NCI-H146 treated with DMSO at 0.1 percent for 48 hours (cell line): ENCODE measurements around the gene EFS.
"Not testable (repeated sequence)": the region's sequence is repeated elsewhere in the genome, so short reads cannot be mapped to it uniquely, and the experiment has no call there.

Source experiments
- DNase-seq: peaks from one replicate; lab custom pipeline; 2025; ENCODE audit not compliant: unreplicated experiment; lab: John Stamatoyannopoulos, UW

The EFS gene

GRCh38 chr14:23339506-23340268 is 25.3 kb downstream of the EFS start:
- DNase-seq = no peak

- DNase-seq = no peak
Measured at GRCh38 chr14:23335623-23336022, 29.3 kb downstream of the EFS start.

DNA sequence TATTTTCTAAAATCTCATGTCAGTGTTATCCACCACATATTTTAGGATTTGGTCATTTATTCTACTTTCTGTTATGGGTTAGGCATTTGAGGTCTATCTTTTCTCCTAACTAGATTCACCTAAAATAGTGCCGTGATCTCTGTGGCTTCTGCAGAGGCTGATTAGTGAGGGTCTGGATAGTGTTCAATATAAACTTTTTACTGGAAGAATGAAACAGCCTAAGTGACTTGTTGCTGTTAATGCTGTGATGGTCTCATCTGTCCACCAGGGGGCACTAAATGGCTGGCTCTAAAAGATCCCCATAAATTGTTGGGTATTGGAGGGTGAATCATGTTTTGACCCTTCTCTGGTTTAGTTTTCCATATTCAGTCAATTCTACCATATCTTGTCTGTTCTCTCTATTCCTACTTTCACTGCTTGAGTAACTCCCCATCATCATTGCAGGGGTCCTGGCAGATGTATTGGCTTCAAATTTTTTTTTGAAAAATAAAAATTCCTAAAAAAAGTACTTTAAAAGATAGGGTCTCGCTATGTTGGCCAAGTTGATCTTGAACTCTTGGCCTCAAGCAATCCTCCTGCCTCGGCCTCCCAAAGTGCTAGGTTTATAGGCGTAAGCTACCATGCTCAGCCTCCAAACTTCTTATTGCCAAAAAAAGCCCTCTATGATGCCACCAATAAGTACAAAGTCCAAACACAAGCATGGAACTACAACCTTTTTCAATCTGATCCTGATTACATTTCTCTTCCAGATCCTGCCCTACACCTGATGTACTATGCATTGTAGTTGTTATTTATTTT is 36.8 kb downstream of the EFS start:
- peak; percentile 31 for DNase-seq

DNA sequence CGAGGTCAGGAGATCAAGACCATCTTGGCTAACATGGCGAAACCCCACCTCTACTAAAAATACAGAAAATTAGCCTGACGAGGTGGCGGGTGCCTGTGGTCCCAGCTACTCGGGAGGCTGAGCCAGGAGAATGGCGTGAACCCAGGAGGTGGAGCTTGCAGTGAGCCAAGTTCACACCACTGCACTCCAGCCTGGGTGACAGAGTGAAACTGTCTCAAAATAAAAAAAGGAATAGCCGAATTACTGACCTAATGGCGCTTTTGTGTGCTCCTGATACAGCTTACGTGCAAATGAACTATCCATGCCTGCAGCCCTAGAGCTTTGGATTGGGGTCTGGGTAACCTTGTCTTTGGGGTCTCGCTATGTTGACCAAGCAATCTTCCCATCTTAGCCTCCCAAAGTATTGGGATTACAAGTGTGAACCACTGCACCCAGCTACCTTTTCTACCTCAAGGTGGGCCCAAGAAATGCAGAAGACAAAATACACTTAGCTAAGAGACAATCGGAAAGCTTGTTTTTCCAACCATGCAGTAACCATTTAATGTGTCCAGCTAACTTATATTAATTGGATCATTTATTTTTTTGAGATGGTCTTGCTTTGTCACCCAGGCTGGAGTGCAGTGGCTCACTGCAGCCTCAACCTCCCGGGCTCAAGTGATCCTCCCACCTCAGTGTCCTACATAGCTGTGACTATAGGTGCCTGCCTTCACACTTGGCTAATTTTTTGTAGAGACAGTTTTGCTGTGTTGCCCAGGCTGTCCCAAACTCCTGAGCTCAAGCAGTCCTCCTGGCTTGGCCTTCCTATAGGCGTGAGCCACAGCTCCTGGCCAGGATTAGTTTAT is 38.3 kb downstream of the EFS start:
- no peak for DNase-seq

- DNase-seq = not testable (repeated sequence)
Measured at GRCh38 chr14:23325746-23326145, 39.2 kb downstream of the EFS start.

DNA sequence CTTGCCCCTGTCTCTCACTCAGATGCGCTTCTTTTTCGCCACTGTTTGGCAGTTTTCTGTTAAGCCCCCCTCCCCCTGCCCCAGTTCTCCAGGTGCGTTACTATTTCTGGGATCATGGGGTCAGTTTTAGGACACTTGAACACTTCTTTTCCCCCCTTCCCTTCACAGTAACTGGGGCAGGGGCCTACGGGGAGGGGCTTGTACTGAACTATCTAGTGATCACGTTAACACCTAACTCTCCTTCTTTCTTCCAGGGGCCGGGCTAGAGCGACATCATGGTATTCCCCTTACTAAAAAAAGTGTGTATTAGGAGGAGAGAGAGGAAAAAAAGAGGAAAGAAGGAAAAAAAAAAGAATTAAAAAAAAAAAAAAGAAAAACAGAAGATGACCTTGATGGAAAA is 40.0 kb downstream of the EFS start:
- DNase-seq = no peak

DNA sequence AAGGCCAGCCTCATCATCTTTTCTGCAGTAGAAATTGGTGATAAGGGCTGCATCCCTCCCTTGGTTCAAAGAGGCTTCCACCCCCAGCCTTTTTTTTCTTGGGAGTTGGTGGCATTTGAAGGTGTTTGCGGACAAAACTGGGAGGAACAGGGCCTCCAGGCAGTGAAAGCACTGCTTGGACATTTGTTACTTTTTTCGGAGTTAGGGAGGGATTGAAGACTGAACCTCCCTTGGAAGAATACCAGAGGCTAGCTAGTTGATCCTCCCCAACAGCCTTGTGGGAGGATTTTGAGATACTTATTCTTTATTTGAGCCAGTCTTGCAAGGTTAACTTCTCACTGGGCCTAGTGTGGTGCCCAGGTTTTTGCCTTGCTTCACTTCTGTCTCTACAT is 40.5 kb downstream of the EFS start:
- no peak for DNase-seq

GRCh38 chr14:23323838-23324454 is 41.0 kb downstream of the EFS start:
- no peak for DNase-seq

DNA sequence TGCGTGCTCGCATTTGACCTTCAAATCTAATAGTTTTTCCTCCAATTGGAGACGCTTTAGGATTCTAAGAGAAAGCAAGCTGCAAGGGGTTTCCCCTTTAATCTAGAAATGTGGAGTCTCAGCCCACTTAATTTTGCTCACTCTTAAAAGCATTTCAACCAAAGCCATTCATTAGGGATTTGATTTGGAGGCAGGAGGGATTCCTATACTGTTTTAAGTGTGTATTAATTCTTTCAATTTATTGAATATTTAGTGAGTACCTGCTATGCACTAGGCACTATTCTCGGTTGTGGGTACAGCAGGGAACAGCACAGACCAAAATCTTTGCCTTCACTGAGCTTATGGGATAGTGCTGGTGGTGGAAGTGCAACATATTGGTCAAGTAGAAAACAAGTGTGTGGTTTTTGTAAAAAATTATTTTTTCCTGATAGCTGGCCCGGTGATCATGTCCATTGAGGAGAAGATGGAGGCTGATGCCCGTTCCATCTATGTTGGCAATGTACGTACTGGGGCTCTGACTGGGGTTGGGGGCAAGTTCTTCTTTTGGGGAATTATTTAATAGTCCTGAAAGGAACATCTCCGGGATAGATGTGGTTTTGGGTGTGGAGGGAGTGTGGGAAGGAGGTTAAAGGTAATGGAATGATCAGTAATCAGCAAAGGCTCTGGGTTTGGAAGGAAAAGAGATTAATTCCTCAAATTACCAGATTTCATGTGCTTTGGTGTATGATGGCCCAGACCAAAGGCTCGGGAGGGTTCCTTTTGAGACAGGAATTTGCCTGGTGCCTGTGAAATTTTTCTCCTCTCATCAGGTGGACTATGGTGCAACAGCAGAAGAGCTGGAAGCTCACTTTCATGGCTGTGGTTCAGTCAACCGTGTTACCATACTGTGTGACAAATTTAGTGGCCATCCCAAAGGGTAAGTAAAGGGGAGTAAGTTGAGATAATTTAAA is 42.1 kb downstream of the EFS start:
- no peak for DNase-seq

GRCh38 chr14:23321572-23322547 is 43.1 kb downstream of the EFS start:
- peak; percentile 20 for DNase-seq

DNA sequence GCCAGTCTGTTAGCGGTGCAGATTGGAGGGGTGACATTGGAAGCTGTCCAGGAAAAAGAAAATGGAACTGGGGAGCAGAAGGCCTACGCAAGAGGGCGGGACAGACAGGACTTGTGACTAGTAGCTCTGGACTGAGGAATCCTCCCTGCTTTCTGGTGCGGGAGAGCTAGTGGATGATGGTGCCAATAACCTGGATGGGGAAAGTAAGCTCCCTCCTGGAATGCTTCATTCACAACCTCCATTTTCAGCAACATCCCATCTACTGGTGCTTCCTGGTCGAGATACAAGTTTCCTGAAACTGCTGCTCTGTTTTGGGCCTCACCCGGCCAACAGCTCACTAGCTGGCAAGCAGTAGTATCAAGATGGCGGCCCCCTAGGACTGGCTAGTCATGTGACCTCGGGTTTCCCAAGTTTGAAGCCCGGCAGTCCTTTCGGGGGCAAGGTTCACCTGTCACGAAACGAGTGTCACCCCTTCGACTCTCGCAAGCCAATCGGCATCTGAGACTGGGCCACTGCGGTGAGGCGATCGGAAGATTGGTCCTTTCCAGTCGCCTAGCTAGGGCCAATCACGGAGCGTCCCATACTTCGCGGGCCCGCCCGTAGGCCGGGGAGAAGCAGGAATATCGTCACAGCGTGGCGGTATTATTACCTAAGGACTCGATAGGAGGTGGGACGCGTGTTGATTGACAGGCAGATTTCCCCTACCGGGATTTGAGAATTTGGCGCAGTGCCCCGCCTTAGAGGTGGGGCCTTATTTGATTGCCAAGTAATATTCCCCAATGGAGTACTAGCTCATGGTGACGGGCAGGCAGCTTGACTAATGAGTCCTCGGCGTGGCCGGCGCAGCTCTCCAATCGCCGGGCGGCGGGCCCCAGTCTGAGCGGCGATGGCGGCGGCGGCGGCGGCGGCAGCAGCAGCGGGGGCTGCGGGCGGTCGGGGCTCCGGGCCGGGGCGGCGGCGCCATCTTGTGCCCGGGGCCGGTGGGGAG is 44.1 kb downstream of the EFS start, which contains the start of gene PABPN1:
Gene PABPN1 (plus strand): TSS at position 874 of the 988 bp plus-strand sequence. CDS start 13 bp downstream, at position 887.
- peak; percentile 99 for DNase-seq

DNA sequence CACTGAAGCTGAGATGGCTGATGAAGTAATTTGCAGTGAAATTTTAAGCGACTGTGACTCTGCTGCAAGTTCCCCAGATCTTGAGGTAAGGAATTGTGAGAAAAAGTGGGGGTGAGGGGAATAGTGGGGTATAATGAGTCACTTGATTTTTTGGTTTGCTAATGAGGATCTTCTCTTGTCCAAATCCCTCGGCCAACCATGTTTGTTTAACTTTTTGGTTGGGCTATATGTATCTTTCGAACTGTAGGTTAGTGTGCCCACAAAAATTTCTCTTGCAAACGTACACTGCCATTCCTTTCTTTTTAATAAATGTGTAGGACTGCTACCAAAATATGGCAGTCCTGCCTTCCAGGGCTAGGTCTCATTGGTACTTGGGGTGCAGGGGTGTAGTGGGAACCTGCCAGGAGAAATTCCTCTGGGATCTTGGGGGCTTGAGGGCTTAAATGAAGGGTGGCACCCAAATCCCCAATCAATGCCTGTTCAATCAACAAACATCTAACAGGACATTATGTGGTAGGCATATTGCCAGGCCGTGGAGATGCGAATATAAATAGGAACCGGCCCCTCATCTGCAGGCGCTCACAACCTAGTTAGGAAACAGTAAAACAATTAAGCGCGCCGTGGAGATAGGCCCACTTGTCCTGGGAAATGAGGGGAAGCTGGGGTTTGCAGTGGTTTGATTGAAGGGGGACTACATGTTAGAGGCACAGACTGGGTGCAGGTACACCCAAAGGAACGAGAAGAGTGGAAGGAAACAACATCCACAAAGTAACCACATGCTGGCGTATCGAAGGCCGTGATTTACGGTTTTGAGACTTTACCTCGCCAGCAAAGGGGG is 45.0 kb downstream of the EFS start:
- DNase-seq = no peak

DNA sequence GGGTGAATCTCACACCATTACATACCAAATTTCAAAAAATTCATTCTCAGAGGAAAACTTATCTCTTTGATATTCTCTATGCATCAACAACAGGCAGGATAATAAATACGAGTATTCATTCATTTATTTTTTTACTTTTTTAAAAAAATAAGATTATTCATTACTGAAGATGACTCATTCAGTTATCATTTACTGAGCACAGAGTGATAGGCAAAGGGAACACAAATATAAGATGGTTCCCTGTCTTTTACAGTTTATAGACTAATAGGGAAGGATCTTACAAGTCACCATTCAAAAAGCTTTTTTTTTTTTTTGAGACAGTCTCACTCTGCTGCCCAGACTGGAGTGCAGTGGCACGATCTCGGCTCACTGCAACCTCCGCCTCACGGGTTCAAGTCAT is 48.7 kb downstream of the EFS start:
- no peak for DNase-seq

DNA sequence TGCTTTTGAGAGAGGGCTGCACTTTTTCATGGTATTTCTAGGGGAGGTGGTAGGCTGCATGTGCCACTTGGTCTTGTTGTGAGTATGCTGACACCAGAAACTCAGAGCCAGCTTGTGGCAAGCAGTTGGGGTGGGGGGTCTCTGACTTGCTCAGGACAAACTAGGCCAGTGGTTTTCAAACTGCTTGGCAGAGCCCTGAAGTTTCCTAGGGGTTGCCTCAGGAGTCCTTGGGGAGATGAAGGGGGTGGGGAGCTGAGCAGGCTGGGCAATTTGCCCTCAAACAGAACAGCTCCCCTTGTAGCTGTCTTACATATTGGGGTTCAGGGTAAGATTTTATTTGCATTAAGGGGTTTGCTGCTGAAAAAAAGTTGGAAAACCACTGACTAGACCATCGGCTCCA is 54.4 kb downstream of the EFS start:
- no peak for DNase-seq

DNA sequence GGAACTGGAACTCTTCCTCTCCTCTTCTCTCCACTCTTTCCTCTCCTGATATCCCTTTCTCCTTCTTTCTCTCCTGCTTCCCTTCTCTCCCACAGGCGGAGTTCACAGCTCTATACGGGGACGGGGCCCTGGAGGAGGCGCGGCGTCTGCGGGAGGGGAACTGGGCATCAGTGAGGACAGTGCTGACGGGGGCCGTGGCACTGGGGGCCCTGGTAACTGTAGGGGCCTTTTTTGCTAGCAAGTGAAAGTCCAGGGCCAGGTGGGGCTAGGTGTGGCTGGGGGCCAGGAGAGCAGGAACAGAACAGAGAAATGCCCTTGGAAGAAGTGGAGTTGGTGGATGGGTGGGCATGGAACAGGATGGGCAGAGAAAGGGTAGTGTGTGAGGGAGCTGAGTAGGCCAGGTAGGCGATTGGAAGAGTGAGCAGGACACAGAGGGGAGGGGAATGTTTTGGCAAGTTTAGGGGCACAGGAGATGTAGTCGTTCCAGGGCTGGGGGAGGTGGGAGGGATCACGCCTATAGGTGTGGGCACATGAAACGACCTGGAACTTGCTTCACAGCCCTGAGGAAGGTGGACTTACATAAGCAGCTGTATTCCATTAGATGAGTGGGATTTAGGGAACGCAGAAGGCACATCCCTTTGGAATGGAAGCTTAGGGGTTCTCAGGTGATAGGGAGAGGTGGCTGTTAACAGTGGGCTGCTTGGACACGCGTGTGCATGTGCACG is 56.1 kb downstream of the EFS start:
- DNase-seq = no peak
